IMR-90 (cell line): ENCODE results near the gene RIPOR3. TPM values are rescaled to one million over a fixed set of nuclear protein-coding genes. Genes with fewer than 3 reads are reported as not detected.
"Not testable (repeated sequence)": the region's sequence is repeated elsewhere in the genome, so short reads cannot be mapped to it uniquely, and the experiment has no call there.

ENCODE experiments used
- ATAC-seq: fragments of 200-7000 bp; cut with Tn5 transposase; 2 replicates; pipeline ENCODE4 v1.9.1; 2020; ENCODE audit warnings: low read depth, mild to moderate bottlenecking, moderate library complexity
- BruUV-seq: library from RNA; stranded (reverse); fragments of 400-500 nt; replicated peaks from 2 replicates; lab custom pipeline; 2021; lab: Mats Ljungman, UMichigan
- CTCF ChIA-PET: fragments of 300-600 bp; formaldehyde crosslinking; extraction: SDS; loops from one replicate; lab custom pipeline; 2021; ENCODE audit warnings: antibody characterized with exemption; lab: Yijun Ruan, JAX
- POLR2A ChIA-PET: fragments of 300-600 bp; sonication (Branson Sonifier 250); formaldehyde crosslinking; loops from one replicate; lab custom pipeline; 2022; ENCODE audit warnings: antibody characterized with exemption; ENCODE audit not compliant: unreplicated experiment; lab: Charles Lee
- DNase-seq: peaks from one replicate; pipeline ENCODE4 v3.0.0; 2013
- H2AFZ ChIP-seq: replicated peaks from 2 replicates; pipeline ENCODE3; 2013; ENCODE audit warnings: low read length, mild to moderate bottlenecking; ENCODE audit not compliant: poor library complexity
- H2AK5ac ChIP-seq: 2 replicates; pipeline ENCODE4 v1.6.1; 2013; ENCODE audit warnings: low read depth, low read length, inconsistent platforms
- H2AK9ac ChIP-seq: replicated peaks from 2 replicates; pipeline ENCODE3; 2013; ENCODE audit warnings: mild to moderate bottlenecking, low read depth, low read length, moderate library complexity; ENCODE audit not compliant: poor library complexity
- H2BK120ac ChIP-seq: 2 replicates; pipeline ENCODE4 v1.6.1; 2013; ENCODE audit warnings: low read depth, low read length, inconsistent platforms
- H2BK15ac ChIP-seq: 3 replicates; pipeline ENCODE4 v1.6.1; 2013; ENCODE audit warnings: low read depth, low read length, inconsistent platforms
- H2BK20ac ChIP-seq: 2 replicates; pipeline ENCODE4 v1.6.1; 2013; ENCODE audit warnings: low read depth, mild to moderate bottlenecking, inconsistent platforms, low read length, moderate library complexity
- H2BK5ac ChIP-seq: 2 replicates; pipeline ENCODE4 v1.6.1; 2013; ENCODE audit warnings: mild to moderate bottlenecking, low read depth, low read length, inconsistent platforms; ENCODE audit not compliant: poor library complexity, severe bottlenecking
- H3K14ac ChIP-seq: replicated peaks from 2 replicates; pipeline ENCODE4 v1.6.1; 2013; ENCODE audit warnings: low read depth, low read length, inconsistent platforms
- H3K18ac ChIP-seq: 2 replicates; pipeline ENCODE4 v1.6.1; 2013; ENCODE audit warnings: low read depth, low read length, control low read depth
- H3K23ac ChIP-seq: 2 replicates; pipeline ENCODE4 v1.6.1; 2013; ENCODE audit warnings: low read depth, low read length, inconsistent platforms
- H3K27ac ChIP-seq: 2 replicates; pipeline ENCODE4 v1.5.1; 2013; ENCODE audit warnings: mild to moderate bottlenecking, control low read depth, low read length; ENCODE audit not compliant: insufficient read depth
- H3K27me3 ChIP-seq: 2 replicates; pipeline ENCODE4 v1.6.1; 2013; ENCODE audit warnings: low read length; ENCODE audit not compliant: control insufficient read depth, insufficient read depth
- H3K36me3 ChIP-seq: 2 replicates; pipeline ENCODE4 v1.6.1; 2013; ENCODE audit warnings: low read length, mixed read lengths; ENCODE audit not compliant: control insufficient read depth, insufficient read depth
- H3K4ac ChIP-seq: 2 replicates; pipeline ENCODE4 v1.6.1; 2013; ENCODE audit warnings: low read depth, low read length, inconsistent platforms
- H3K4me1 ChIP-seq: 2 replicates; pipeline ENCODE4 v1.6.1; 2013; ENCODE audit warnings: low read length, mixed read lengths; ENCODE audit not compliant: control insufficient read depth, insufficient read depth
- H3K4me2 ChIP-seq: 2 replicates; pipeline ENCODE4 v1.6.1; 2013; ENCODE audit warnings: low read depth, mild to moderate bottlenecking, control low read depth, low read length, moderate library complexity
- H3K4me3 ChIP-seq: 2 replicates; pipeline ENCODE4 v1.5.1; 2013; ENCODE audit warnings: low read depth, mild to moderate bottlenecking, control low read depth, low read length, moderate library complexity; ENCODE audit not compliant: insufficient read depth
- H3K56ac ChIP-seq: 2 replicates; pipeline ENCODE4 v1.6.1; 2013; ENCODE audit warnings: low read length, inconsistent platforms; ENCODE audit not compliant: insufficient read depth; ENCODE audit errors: extremely low read depth
- H3K79me1 ChIP-seq, 2 experiments: 2 replicates each; pipeline ENCODE4 v1.6.1; 2013; ENCODE audit warnings: low read length in 2 of 2, inconsistent platforms in 1 of 2, low read depth in 1 of 2
- H3K9ac ChIP-seq: 2 replicates; pipeline ENCODE4 v1.6.1; 2013; ENCODE audit warnings: low read depth, low read length, control low read depth
- H3K9me1 ChIP-seq: 2 replicates; pipeline ENCODE4 v1.6.1; 2013; ENCODE audit warnings: low read length, inconsistent platforms; ENCODE audit not compliant: insufficient read depth
- H3K9me3 ChIP-seq: 2 replicates; pipeline ENCODE4 v1.6.1; 2013; ENCODE audit warnings: low read length; ENCODE audit not compliant: control insufficient read depth, insufficient read depth
- H4K20me1 ChIP-seq: 2 replicates; pipeline ENCODE4 v1.6.1; 2013; ENCODE audit warnings: low read length, inconsistent platforms; ENCODE audit not compliant: insufficient read depth
- H4K5ac ChIP-seq: 2 replicates; pipeline ENCODE4 v1.6.1; 2013; ENCODE audit warnings: mild to moderate bottlenecking, low read depth, low read length, control low read depth
- H4K8ac ChIP-seq, 2 experiments: 2 replicates each; pipeline ENCODE4 v1.6.1; 2013; ENCODE audit warnings: low read depth in 2 of 2, low read length in 2 of 2, control low read depth in 1 of 2, inconsistent platforms in 1 of 2
- H4K91ac ChIP-seq: 2 replicates; pipeline ENCODE4 v1.6.1; 2013; ENCODE audit warnings: low read depth, low read length, inconsistent platforms; ENCODE audit not compliant: insufficient read depth
- NFE2L2 ChIP-seq: fragments of 150-350 bp; IDR thresholded peaks from 2 replicates; pipeline ENCODE4 v1.6.1; 2016; ENCODE audit warnings: low read depth, mild to moderate bottlenecking, low read length
- WGBS, 2 experiments: methylation state at CpG; one replicate each; pipeline versions ENCODE4 v1.1.5 to v1.1.7; 2013; ENCODE audit warnings: missing lambda C conversion rate in 2 of 2; ENCODE audit not compliant: insufficient read length in 1 of 2; ENCODE audit errors: extremely low coverage in 2 of 2; 5-methylcytosine and 5-hydroxymethylcytosine counted together
- dilution Hi-C: fragments of 300-500 bp; cut with HindIII; formaldehyde crosslinking; loops from one replicate; pipeline ENCODE4 v1.14.3; 2018; ENCODE audit warnings: low sequenced_read_pairs; ENCODE audit not compliant: unreplicated experiment
- in situ Hi-C: fragments of 300-500 bp; cut with MboI; formaldehyde crosslinking; loops from 3 replicates; pipeline ENCODE4 v1.14.3; 2019; ENCODE audit warnings: low sequenced_read_pairs, inconsistent platforms, mixed read lengths
- intact Hi-C: fragments of 100-400 bp; cut with micrococcal nuclease; formaldehyde crosslinking; loops from 2 replicates; pipeline ENCODE4 v1.10.0; 2022
- polyA plus RNA-seq, 3 experiments: library from polyadenylated mRNA; depleted of rRNA; stranded (reverse); fragments of >200 nt; gene quantifications; 2 replicates each; pipeline ENCODE4 v1.2.3, GENCODE V29; 2012; ENCODE audit warnings: low replicate concordance in 1 of 3
- total RNA-seq: library from RNA; depleted of rRNA; stranded (reverse); fragments of >200 nt; gene quantifications from 2 replicates; pipeline ENCODE4 v1.2.3, GENCODE V29; 2012

Gene RIPOR3
- total and polyA plus RNA-seq, 2 of the 4 experiments (the other 2 are of a cell fraction), result 0.54 to 1.7 TPM

- peak; percentile 44 for ATAC-seq
- Histone ChIP-seq H3K14ac (peak overlapping the region; percentile 94), H3K4me1 (peaks cover 28% of the 10 kb centered on the region), H4K5ac (peak overlapping the region; percentile 76), H3K9me1 (peaks cover 18% of the 10 kb centered on the region), H3K4ac (peak overlapping the region; percentile 93), H3K18ac (peak overlapping the region; percentile 84), H4K8ac (peak overlapping the region; percentile 29 to 86; a peak in 2 of 4 replicates), H2BK5ac (peak overlapping the region; percentile 65), H2BK20ac (peak overlapping the region; percentile 95), H2BK15ac (peak overlapping the region; percentile 92; the same call in 2 of the 3 replicates), H3K27ac (peak overlapping the region; percentile 68), H4K91ac (peak overlapping the region; percentile 95), H3K23ac (peak overlapping the region; percentile 10), H3K79me1 (peaks cover 0 to 42% of the 10 kb centered on the region in 2 experiments; a peak in 3 of 4 replicates), H2BK120ac (peak overlapping the region; percentile 100), H2AK5ac (peak overlapping the region; percentile 100)
- intact Hi-C loops, H2AFZ ChIP-seq, H3K9ac ChIP-seq, CTCF ChIA-PET, H3K9me3 ChIP-seq, H3K27me3 ChIP-seq, H3K4me3 ChIP-seq, H3K36me3 ChIP-seq, H3K56ac ChIP-seq, BruUV-seq, in situ Hi-C loops, POLR2A ChIA-PET, H4K20me1 ChIP-seq, H3K4me2 ChIP-seq, H2AK9ac ChIP-seq, dilution Hi-C loops: not testable (repeated sequence)
- peak; percentile 32 for TF ChIP-seq NFE2L2
- no CpG with 5 or more reads among the region's 15 CpGs for WGBS, 2 experiments
- peak; percentile 82 for DNase-seq
These were observed 53.1 kb downstream of the RIPOR3 start for GRCh38 chr20:50638015-50638847.
